NCI-H1436 (cell line): ENCODE data around the gene CASQ2.

Experiments
- DNase-seq: peaks from one replicate; lab custom pipeline; 2025; lab: John Stamatoyannopoulos, UW

Gene CASQ2

DNA sequence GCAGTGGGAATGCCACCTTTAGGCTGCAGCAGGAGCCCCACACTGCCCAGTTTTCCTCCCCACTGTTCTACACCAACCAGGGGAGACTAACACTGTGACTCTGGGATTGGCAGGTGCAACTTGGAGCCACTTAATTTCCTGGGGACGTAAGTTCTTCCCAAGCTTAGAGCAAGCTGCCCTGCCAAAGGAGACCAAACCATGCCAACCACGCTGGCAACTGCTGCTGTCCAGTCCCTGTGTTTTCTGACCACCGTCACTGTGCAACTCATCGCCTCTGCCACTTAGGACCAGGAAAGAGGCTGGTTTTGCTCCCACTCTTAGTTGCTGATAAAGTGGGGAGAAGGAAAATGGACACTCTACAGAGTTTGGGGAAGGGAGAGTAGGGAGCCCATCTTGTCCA is 76.3 kb downstream of the CASQ2 start:
- DNase-seq = no peak

DNA sequence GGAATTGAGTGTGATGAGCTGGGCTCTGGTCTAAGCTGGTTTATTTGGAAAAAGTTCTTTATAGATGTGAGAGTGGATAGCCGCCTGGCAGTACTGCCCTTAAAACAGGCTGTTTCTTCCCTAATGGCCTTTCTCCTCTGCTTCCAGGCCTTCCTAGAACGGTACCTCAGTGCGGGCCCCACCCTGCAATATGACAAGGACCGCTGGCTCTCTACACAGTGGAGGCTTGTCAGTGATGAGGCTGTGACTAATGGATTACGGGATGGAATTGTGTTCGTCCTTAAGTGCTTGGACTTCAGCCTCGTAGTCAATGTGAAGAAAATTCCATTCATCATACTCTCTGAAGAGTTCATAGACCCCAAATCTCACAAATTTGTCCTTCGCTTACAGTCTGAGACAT is 77.5 kb downstream of the CASQ2 start:
- no peak for DNase-seq

DNA sequence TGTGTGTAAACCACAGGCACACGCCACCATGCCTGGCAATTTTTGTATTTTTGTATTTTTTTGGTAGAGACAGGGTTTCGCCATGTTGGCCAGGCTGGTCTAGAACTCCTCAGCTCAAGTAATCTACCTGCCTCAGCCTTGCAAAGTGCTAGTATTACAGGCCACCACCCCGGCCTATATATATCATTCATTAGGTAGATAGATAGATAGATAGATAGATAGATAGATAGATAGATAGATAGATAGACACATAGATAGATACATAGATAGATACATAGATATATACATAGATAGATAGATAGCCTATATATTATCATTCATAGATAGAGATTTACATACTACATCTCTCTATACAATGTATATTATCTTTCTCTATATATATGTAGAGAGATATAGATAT is 80.8 kb downstream of the CASQ2 start:
- no peak for DNase-seq

DNA sequence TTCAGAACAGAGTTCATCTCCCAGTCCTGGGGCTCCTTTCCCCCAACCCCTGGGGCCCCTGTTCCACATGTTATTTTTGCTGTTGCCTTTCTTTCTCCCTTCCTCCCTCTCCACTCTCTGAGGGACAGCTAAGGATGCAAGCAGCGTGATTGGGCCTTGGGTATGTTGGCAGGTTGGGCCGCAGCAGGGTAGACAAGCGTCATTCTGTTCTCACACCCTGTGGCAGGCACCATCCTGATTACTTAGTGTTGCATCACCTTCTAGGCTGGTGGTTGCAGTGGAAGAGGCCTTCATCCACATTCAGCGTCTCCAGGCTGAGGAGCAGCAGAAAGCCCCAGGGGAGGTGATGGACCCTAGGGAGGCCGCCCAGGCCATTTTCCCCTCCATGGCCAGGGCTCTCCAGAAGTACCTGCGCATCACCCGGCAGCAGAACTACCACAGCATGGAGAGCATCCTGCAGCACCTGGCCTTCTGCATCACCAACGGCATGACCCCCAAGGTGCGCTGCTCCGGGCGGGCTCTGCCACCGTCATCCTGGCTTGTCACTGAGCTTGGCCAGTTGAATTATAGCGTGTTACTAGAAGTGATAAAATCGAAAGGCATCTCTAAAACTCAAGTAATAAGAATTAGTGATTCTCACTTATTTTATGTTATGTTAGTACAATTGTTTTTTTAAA is 83.3 kb downstream of the CASQ2 start:
- DNase-seq = no peak

DNA sequence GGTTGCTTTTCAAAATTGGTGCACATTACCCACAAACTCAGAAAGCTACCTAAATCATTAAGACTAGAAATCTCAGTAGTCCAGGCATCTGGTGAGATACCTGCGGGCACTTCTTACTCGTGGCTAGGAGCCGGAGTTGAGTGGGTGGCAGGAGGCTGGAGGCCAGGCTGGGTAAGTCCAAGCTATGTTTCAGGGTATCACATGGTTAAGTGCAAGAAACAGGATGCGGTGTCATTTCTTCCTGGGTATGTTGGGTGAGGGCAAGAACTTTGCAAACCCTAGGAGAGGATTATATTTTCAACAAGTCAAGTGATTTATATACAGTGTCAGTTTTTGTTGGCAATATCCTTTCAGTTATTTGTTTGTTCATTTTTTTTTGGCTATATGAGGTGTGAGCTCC is 85.7 kb downstream of the CASQ2 start:
- DNase-seq = no peak

DNA sequence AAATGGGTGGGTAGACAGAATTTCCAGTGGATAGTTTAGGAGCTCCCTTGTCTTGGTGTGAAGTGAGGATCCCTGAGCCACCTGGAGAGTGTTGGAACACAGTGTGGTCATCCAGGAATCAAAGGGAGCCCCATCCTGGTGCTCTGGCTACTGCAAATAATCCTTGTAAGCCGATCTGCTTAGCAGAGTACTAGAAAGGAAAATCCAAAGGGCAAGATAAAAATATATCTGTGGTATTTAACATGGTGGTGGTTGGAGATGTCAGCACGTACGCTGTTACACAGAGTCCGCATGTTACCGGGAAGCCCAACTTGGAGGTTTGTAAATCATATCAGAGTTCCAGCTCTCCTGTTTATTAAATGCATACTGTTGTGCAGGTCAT is 87.8 kb downstream of the CASQ2 start:
- no peak for DNase-seq

DNA sequence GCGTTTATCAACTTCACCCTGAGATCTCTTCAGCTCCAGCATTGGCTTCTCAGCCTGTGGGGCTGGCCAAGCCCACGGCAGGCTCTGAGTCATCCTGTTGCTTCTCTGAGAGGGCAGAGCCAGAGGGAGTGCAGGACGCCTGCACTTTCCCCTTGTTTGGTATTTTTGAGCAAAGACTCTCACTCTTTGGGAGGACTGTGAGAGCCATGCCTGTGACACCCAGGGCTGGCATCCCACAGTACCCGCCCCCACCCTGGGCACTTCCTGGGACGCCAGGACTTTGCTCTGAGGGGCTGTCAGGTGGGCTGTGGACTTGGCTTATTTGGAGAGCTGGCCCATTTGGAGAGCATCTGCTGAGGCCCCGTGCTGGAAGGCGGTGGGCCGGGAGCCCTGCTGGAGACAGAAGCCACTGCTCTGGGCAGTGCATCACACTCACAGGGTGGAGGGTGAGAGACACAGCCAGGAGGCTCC is 89.3 kb downstream of the CASQ2 start:
- no peak for DNase-seq

DNA sequence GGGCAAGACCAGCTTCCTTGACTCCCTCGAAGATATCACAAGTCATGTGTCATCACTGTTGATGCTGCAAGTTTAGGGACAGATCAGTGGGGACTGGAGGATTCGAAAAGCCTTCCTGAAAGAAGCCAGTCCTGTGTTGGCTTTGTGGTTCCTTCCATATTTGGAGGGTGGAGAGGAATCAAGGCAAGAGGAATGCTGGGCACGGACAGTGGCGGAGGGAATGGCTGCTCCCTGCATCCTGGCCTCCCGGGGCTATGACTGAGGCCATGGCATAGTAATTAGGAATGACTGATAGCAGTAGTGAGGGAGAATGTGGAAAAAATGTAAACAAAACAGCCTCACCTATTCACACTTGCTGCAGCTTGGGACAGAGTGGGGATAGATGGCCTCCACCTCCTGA is 90.4 kb downstream of the CASQ2 start:
- no peak for DNase-seq

DNA sequence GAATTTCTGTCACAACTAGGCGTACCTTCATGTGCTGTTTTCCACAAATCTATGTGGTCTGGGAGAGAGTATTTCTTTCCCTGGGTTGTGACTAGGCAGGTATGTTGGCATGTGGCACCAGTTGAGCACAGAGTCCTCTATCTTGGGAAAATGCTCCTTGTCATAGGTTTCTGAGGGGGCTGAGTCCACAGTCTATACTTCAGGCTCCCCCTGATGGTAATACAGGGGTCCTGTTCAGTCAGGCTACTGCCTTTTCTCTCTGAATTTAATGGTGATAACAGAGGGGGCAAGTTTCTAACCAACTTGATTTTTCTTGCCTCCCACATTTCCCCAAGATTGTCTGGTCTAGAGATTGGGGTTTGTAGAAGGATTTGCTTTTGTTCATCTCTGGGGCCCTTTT is 90.9 kb downstream of the CASQ2 start:
- DNase-seq = no peak

DNA sequence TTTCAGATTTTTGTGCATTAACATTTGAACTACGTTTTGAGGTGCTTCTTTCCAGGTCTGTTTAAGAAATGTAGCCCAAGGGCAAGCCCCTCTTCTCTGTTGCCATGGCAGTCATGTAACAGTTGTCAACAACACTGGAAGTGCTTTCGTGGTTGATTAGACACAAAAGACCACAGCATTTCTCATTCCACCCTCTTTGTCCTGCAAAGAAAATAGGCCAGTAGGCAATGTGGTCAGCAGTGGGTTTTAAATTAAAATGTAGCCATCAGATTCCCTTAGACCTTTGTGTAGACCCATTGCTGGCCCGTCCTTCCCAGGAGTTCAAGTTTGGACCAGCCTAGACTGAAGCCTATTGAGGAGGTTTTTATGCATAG is 91.3 kb downstream of the CASQ2 start:
- DNase-seq = no peak

DNA sequence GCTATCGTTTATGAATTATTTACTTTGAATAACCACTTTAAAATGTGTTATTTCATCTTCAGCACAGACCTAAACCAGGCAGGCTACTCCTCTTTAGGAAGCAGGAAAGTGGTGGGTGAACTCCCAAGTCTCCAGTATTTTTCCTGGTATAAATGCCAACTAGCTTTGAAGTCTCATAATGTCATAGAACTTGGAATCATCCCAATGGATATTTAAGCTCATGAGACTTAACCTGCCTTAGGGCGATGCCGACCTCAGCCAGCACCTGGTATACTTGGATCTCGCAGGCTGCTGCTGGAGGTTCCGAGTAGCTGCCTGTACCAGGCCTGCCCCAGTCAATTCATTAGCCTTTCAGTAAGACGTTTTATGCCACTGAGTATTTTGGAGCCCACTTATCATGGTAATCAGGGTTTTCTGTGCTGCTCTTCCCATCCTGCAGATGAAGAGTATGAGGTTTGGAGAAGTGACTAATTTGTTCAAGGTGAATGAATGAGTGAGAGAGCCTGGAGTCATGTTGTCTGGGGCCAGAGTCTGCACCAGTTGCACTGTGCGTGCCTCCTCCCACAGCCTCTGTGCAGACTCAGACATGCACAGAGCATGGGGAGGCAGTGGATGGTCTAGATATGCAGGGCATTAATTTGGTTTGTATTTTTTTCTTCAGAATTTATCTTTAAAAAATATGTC is 91.9 kb downstream of the CASQ2 start:
- DNase-seq = no peak

DNA sequence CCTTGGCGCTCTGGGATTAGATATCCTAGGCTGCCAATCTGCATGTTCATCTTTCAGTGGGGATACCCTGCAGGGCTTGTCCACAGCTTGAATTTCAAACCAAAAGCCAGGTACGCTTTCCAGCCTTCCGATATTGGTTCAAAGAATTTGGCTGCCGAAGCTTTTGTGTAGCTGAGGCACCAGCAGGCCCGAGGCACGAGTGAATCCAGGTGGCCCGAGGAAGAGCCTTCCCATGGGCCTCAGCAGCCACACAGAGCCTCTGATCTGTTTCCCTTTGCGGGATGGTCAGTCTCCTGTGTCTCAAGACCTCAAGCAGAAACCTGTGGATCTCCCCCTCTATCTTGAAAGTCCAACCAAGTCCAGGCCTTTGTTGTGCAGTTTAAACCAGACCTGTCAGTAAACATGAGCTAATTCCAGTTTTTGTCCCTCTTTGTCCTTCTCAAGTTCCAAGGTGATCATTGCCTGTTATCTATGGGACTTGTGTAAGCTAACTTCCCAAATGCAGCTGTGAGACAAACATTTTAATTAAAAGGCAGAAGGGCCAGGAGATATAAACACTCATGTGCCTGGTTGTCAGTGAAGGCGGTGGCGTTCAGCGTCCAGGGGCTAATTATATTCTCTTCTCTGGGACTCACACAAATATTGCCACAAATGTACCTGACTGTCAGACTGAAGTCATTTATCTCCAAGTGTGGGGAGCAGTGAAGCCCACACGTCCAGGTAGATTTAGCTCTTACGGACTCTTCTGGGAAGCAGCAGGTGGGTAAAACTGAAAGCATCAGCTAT is 96.1 kb downstream of the CASQ2 start:
- no peak for DNase-seq

DNA sequence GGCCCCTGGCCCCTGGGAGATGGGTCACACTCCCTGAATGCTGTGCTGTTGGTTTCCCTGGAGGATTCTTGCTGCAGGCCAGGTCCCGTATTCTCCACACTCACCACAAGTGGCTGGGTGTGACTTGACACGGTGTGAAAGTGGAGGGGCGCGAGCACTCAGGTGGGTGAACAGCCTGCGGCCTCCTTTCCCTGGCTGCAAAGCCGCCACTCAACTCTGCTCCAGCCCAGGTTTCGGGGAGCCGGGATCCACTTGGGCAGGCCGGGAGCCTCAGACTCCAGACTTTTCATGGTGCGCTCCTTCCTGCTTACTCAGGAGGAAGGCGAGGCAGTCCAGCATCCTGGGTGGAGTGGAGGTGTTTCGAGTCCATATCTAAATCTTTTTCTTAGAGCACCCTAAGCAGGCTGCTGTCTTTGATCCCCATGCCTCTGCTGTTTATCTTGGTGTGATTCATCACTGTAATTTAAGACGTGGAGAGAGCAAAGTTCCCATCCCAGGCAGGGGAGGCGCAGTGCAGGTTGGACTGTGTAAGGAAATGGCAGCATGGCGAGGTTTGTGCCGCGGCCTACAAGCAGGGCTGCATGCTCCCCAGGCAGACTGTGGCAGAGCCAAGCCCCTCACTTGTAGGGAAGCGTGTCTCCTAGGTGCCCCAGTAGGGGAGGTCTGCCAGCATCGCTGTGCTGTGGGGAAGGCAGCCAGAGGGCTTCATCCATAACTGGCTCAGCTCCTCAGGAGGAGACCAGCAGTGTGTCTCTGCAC is 97.2 kb downstream of the CASQ2 start:
- DNase-seq = no peak

DNA sequence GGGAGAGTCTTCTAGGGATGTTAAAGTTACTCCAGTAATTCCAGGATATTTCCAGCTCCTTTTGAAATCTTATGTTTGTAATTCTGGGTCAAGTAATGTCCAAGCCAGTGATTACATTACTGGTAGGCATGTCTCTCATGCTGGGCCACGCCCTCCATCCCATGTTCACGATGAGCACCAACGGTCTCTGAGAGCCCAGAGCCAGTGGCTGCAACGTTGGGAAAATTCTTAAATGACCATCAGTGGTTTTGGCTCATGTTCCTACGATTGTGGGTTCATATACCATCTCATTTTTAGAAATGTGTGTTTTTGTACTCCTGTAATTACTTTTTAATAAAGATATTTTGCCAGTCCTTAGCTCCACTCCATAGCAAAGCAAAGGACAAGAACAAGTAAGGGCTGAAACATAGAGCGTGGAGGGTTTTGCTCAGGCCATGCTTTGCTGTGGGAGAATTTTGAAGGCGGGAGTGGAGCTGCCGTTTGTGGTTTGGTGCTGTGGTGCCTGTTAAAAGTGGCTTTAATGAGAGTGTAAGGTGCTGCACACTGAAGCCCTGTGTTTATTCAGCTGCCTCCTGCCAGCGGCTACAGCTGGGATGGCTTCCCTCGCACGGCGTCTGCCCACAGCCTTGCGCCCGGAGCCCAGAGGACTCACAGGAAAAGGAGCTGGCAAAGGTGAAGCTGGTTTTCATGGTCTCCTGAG is 97.9 kb downstream of the CASQ2 start:
- peak; percentile 68 for DNase-seq

DNA sequence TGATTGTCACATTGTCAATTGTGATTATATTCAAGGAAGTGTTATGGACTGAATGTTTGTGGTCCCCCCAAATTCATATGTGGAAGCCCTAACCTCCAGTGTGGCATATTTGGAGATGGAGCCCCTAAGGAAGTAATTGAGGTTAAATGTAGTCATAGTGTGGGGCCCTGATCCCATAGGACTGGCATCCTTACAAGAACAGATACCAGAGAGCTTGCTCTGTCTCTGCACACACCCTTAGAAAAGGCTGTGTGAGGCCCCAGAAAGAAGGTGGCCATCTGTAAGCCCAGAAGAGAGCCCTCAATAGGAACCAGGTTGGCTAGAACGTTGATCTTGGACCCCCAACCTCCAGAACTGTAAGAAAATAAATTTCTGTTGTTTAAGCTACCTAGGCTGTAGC is 98.6 kb downstream of the CASQ2 start:
- no peak for DNase-seq

DNA sequence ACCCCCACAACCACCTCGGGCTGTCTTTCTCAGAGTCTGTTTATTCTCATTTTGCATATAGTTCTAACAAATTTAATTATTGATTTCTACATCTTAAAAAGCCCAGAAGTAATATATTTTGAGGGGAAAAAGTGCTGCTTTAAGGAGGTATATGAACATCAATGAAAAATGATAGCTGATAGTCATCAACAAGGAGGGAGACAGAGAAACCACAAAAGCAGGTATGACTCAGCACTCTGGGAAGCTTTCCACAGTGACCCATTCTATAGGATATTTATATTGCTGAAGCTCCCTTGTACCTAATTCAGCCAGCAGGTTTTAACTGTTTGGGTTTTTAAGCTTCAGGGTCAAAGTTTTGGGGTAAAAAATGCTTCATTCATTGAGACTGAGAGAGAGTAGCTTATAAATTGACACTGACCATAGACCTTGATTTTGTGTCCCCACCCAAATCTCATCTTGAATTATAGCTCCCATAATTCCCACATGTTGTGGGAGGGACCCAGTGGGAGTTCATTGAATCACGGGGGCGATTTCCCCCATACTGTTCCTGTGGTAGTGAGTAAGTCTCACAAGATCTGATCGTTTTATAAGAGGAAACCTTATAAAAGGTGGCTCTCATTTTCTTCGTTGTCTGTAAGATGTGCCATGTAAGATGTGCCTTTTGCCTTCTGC is 99.4 kb downstream of the CASQ2 start:
- DNase-seq = no peak

DNA sequence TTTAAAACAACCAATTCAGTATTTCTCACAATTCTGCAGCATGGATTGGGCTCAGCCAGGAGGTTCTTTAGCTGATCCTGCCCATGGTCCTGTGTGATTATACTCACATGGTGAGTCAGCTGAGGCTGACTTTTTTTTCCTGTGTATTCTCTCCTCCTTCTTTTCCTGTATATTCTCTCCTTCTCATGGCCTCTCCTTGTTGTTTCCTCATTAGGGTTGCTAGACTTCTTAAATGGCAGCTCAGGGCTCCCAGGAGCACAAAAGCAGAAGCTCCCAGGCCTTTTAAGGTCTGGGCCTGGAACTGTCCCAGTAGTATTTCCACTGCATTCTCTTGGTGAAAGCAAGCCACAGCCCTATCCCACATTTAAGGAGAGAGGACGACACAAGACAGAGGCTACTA is 99.9 kb downstream of the CASQ2 start:
- DNase-seq = no peak

DNA sequence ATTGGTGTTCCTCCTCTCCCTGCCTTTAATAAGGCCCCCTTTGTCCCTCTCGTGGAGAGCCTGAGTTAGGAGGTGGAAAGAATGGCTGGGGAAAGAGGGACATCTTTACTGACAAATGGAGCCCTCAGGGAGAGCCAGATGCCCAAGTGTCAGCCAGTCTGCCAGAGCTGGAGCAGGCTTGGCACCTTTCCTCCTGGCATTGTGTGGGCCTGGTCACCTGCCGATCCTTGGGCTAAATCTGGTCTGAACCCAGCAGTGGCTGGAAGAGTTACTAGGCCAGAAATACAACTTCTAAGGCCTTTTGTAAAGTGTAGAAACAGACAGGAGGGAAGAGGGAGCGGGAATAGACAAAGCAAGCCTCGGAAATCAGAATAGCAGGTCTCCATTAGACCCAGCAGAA is 101.8 kb downstream of the CASQ2 start:
- DNase-seq = no peak

DNA sequence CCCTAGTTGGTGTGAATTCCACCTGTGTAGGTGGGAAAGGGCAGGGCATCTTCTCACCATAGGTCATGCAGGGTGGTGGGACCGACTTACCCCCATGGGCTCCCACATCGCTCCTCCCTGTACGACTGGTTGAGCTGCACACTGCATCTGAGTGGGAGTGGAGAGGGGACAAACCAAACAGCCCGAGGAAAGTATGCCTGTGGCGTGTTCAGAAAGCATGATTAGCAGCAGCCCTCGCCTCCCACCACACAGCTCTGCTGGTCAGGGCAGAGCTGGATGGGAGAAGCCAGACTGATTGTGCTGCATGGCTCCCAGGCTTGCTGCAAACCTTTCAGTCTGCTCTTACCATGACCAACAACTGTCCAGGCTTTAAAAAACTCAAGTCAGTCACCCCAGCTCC is 102.3 kb downstream of the CASQ2 start:
- DNase-seq = no peak

DNA sequence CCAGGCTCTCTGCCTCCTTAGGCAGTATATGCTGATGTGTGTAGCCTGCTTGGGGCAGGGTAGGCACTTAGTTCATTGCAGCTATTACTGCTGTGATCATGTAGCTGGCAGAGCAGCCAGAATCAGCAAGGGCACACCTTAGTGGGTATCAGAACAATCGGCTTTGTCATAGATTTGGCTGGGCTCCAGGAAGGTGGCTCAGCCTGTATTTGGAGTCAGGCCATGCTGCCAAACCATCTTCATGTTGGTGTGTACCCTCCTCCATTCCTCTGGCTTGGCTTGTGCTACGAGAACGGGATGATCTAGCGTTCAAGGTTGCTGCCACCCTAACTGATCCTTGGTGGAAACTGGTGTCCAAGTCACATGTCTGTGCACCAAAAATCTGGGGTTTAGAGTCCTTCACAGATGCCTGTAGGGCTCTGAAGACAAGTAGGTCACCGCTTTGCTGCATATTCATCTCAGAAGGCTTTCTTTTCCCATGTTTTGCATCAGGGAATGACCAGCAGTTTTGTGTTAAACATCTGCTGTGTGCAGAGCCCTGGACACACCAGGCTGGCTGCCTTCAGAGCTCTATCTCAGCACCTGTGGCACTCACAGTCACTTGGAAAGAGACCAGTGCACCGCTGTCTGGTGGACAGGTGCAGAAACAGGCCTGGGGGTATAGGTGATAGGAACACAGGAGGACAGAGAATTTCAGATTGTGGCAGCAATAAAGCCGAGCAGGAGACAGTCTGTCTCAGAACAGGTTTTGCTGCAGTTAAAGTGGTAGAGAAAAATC is 103.0 kb downstream of the CASQ2 start:
- no peak for DNase-seq

DNA sequence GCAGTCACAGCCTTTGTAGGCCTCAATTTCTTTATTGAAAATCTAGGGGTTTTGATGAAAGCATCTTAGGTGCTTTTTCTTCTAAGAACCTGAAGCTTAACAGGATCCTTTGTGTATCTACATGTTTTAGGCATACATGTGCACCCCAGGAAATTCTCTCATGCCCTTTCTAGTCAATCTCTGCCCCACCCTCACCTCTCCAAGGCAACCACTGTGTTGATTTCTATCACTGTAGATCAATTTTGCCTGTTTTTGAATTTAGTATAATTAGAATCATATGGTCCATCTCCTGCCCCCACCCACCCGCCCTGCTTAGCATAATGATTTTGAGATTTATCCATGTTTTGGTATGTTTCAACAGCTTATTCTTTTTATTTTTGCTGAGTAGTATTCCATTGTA is 107.4 kb downstream of the CASQ2 start:
- DNase-seq = no peak
